Spleen (tissue), 7 donors: ENCODE data around the gene ZBTB49.

ENCODE experiments used
- POLR2A ChIP-seq, 3 donors: fragments of 450-650 bp; IDR thresholded peaks; one replicate each; pipeline ENCODE4 v1.5.1; 2017; ENCODE audit warnings: antibody characterized with exemption in 3 of 3, mild to moderate bottlenecking in 1 of 3
- POLR2AphosphoS5 ChIP-seq, 3 donors: sonication (generic); formaldehyde crosslinking; IDR thresholded peaks; one replicate each; pipeline ENCODE4 v1.5.1; 2017; ENCODE audit warnings: antibody characterized with exemption in 3 of 3
- TF ChIP-seq, protein P1 (sequence below), 11 experiments: fragments of 200-600 bp in 7 of 11; fragments of 450-650 bp in 4 of 11; sonication (generic) in 4 of 11; IDR thresholded peaks in 8 of 11; conservative IDR thresholded peaks in 3 of 11; 1 replicate in 7 of 11; 2 replicates in 4 of 11; pipeline versions ENCODE4 v1.4.0 to v1.8.0; 2016 to 2021; ENCODE audit warnings: antibody characterized with exemption in 11 of 11, inconsistent platforms in 4 of 11, mild to moderate bottlenecking in 1 of 11
- donor health status: DM: no; HTN: no; CAD: no; lungs with moderate emphysema.
- donor health status: DM: no; HTN: no; CAD: no.
- donor health status: DM: no; HTN: no; CAD: no.

GRCh38 chr4:4254199-4254598 lies 35.9 kb upstream of the ZBTB49 start:
- TF ChIP-seq POLR2A (IDR thresholded peaks at IDR 0.05) = no peak
- TF ChIP-seq POLR2AphosphoS5 (IDR thresholded peaks at IDR 0.05) = no peak
- TF ChIP-seq, protein P1, sequence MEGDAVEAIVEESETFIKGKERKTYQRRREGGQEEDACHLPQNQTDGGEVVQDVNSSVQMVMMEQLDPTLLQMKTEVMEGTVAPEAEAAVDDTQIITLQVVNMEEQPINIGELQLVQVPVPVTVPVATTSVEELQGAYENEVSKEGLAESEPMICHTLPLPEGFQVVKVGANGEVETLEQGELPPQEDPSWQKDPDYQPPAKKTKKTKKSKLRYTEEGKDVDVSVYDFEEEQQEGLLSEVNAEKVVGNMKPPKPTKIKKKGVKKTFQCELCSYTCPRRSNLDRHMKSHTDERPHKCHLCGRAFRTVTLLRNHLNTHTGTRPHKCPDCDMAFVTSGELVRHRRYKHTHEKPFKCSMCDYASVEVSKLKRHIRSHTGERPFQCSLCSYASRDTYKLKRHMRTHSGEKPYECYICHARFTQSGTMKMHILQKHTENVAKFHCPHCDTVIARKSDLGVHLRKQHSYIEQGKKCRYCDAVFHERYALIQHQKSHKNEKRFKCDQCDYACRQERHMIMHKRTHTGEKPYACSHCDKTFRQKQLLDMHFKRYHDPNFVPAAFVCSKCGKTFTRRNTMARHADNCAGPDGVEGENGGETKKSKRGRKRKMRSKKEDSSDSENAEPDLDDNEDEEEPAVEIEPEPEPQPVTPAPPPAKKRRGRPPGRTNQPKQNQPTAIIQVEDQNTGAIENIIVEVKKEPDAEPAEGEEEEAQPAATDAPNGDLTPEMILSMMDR (IDR thresholded peaks at IDR 0.05 in 8 of 11, conservative IDR thresholded peaks at IDR 0.05 in 3 of 11) = no peak
